T-cell (primary cell): ENCODE data around the gene DDX49. TPM values are rescaled to one million over a fixed set of nuclear protein-coding genes. Genes with fewer than 3 reads are reported as not detected.

Experiments
- ATAC-seq, 4 experiments: fragments of 200-7000 bp in 3 of 4; fragments of 150-1000 bp in 1 of 4; cut with Tn5 transposase; replicated peaks in 1 of 4; 1 replicate in 3 of 4; 2 replicates in 1 of 4; pipeline ENCODE4 v1.10.0; 2021; ENCODE audit warnings: moderate library complexity in 3 of 4, mild to moderate bottlenecking in 2 of 4, moderate number of reproducible peaks in 1 of 4
- CTCF ChIA-PET, 2 donors: fragments of 300-600 bp; sonication (Branson Sonifier 250); formaldehyde crosslinking; loops; one replicate each; lab custom pipeline; 2022; ENCODE audit warnings: antibody characterized with exemption in 2 of 2; lab: Charles Lee
- POLR2A ChIA-PET, 2 donors: fragments of 300-600 bp; sonication (Branson Sonifier 250); formaldehyde crosslinking; loops; one replicate each; lab custom pipeline; 2022; ENCODE audit warnings: antibody characterized with exemption in 2 of 2; lab: Charles Lee
- DNase-seq, 35 experiments: peaks; one replicate each; pipeline versions ENCODE4 v3.0.0 to v3.0.0-alpha.2; 2013 to 2023
- H3K27ac ChIP-seq: one replicate; pipeline ENCODE4 v1.5.1; 2013; ENCODE audit warnings: low read length
- H3K27me3 ChIP-seq, 2 experiments: replicated peaks in 1 of 2; 1 replicate in 1 of 2; 2 replicates in 1 of 2; pipeline versions ENCODE4 v1.6.1 to v1.7.0; 2013; ENCODE audit warnings: low read length in 1 of 2, mixed read lengths in 1 of 2; ENCODE audit not compliant: control insufficient read depth in 2 of 2, insufficient read depth in 2 of 2; ENCODE audit errors: extremely low read depth in 1 of 2
- H3K36me3 ChIP-seq, 2 donors: 1 replicate in 1 of 2; 2 replicates in 1 of 2; pipeline versions ENCODE4 v1.6.1 to v1.7.0; 2013; ENCODE audit warnings: low read length in 1 of 2; ENCODE audit not compliant: control insufficient read depth in 2 of 2, insufficient read depth in 1 of 2; ENCODE audit errors: extremely low read depth in 1 of 2
- H3K4me1 ChIP-seq, 2 experiments: 1 replicate in 1 of 2; 2 replicates in 1 of 2; pipeline versions ENCODE4 v1.6.1 to v1.7.0; 2013; ENCODE audit warnings: low read length in 2 of 2, mixed read lengths in 1 of 2; ENCODE audit not compliant: insufficient read depth in 2 of 2, control insufficient read depth in 1 of 2; ENCODE audit errors: extremely low read depth in 1 of 2
- H3K4me3 ChIP-seq, 2 donors: 1 replicate in 1 of 2; 2 replicates in 1 of 2; pipeline versions ENCODE4 v1.5.1 to v1.7.0; 2013; ENCODE audit warnings: mild to moderate bottlenecking in 2 of 2, low read length in 1 of 2, moderate library complexity in 1 of 2; ENCODE audit not compliant: control insufficient read depth in 1 of 2; ENCODE audit errors: extremely low read depth in 1 of 2
- H3K9me3 ChIP-seq: 2 replicates; pipeline ENCODE4 v1.7.0; 2013
- H3K27ac Mint-ChIP-seq, 2 donors: one replicate each; pipeline ENCODE4 v1.8.0; 2020 to 2021; ENCODE audit warnings: mild to moderate bottlenecking in 2 of 2, mixed read lengths in 2 of 2
- H3K27me3 Mint-ChIP-seq, 2 donors: one replicate each; pipeline ENCODE4 v1.8.0; 2021 to 2022; ENCODE audit warnings: mixed read lengths in 2 of 2
- H3K36me3 Mint-ChIP-seq: one replicate; pipeline ENCODE4 v1.8.0; 2021; ENCODE audit warnings: mixed read lengths
- H3K4me1 Mint-ChIP-seq, 3 donors: one replicate each; pipeline ENCODE4 v1.8.0; 2020 to 2022; ENCODE audit warnings: mixed read lengths in 3 of 3, mild to moderate bottlenecking in 1 of 3
- H3K4me3 Mint-ChIP-seq, 3 donors: one replicate each; pipeline ENCODE4 v1.8.0; 2020 to 2022; ENCODE audit warnings: mild to moderate bottlenecking in 3 of 3, mixed read lengths in 3 of 3, moderate library complexity in 3 of 3
- H3K9me3 Mint-ChIP-seq, 3 donors: one replicate each; pipeline ENCODE4 v1.8.0; 2020 to 2022; ENCODE audit warnings: mixed read lengths in 3 of 3
- WGBS: methylation state at CpG from one replicate; pipeline ENCODE4 v1.1.5; 2013; ENCODE audit warnings: missing lambda C conversion rate; ENCODE audit not compliant: insufficient coverage; 5-methylcytosine and 5-hydroxymethylcytosine counted together
- total RNA-seq, 35 experiments: library from RNA in 6 of 35; stranded (reverse) in 6 of 35; fragments of 120-200 nt in 1 of 35; gene quantifications; one replicate each; pipeline versions ENCODE4 v1.2.1 to v1.2.4 and lab custom pipeline; 2013 to 2026

DDX49 gene, protein sequence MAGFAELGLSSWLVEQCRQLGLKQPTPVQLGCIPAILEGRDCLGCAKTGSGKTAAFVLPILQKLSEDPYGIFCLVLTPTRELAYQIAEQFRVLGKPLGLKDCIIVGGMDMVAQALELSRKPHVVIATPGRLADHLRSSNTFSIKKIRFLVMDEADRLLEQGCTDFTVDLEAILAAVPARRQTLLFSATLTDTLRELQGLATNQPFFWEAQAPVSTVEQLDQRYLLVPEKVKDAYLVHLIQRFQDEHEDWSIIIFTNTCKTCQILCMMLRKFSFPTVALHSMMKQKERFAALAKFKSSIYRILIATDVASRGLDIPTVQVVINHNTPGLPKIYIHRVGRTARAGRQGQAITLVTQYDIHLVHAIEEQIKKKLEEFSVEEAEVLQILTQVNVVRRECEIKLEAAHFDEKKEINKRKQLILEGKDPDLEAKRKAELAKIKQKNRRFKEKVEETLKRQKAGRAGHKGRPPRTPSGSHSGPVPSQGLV
- total RNA-seq (10 to 100 TPM; 42.4 to 55.3 (median 48.1) TPM), total RNA-seq (lab: John Stamatoyannopoulos, UW) (32.8 to 134 (median 44.9) reads per million in 29 experiments)
- 33.1 TPM for total RNA-seq (2013)

DNA sequence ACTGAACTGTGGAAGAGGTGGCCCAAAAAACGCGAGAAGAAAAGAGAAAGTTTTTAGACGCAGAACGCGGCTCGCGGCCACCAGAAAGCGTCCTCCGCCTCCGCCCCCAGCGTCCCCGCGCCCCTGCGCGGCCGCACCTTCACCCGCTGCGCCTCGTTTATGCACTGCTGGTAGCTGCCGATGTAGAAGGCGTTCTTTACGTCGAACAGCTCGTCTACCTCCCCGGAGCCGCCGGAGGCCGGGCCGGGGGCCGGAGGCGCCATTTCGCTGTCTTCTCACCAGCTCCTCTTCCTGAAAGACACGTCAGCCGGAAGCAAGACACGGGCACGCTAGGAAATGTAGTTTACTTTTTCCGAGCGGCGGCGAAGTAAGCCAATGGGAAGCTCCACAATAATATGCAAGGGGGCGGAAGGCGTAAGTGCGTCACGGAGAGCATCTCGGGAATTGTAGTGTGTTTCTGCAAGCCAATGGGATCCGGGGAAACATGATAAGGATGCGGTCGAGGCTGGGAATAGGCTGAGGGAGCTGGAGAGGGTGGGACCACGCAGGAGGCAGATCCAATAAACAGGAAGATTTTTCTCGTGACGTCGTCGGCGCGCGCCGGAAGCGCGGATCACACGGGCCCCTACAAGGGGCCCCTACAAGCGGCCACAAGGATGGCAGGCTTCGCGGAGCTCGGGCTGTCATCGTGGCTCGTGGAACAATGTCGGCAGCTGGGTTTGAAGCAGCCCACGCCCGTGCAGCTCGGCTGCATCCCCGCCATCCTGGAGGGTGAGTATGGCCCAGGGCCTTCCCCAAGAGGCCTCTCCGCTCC is at the start of gene DDX49, which contains the start of gene COPE:
TSS of gene DDX49 (plus strand) at position 630 of the 814 bp plus-strand sequence. CDS start at position 657, 27 bp downstream.
TSS of gene COPE (minus strand) at position 302 of the 814 bp plus-strand sequence. CDS start at position 263, 39 bp downstream.
- Histone ChIP-seq H3K4me1 (peaks cover 13 to 53% of the 10 kb centered on the region in 2 experiments), H3K27me3 (no peaks in the 10 kb centered on the region), H3K4me3 (peak within 1 kb of the TSS; percentile 75 to 98), H3K27ac (peak within 1 kb of the TSS; percentile 74), H3K36me3 (peaks cover 17 to 39% of the 10 kb centered on the region in 2 donors), H3K9me3 (no peaks in the 10 kb centered on the region)
- ChIA-PET POLR2A (interaction anchor here (0.6 to 1.4 kb wide), 5 partner anchors 10 to 902 kb away, joined by 3 read pairs; partner anchors contain the start of genes ELL (in 1 of the 2) and ZNF506 (in 1 of the 2)), CTCF (interaction anchor here (0.5 to 0.9 kb wide), 4 partner anchors 347 to 860 kb away, joined by 3 to 4 read pairs (median 3); no protein-coding TSS in a partner anchor)
- peak; percentile 94 to 97 (median 97) for ATAC-seq
- peak within 1 kb of the TSS; percentile 92 to 93 for H3K27ac Mint-ChIP-seq
- peak within 1 kb of the TSS; percentile 90 to 94 (median 93) for H3K4me3 Mint-ChIP-seq
- peaks cover 16% of the 10 kb centered on the region for H3K36me3 Mint-ChIP-seq
- peak; percentile 95 to 99 (median 98) for DNase-seq
- peaks cover 47 to 51% (median 49%) of the 10 kb centered on the region in 3 donors for H3K4me1 Mint-ChIP-seq
- no peaks in the 10 kb centered on the region for H3K9me3 Mint-ChIP-seq
- no peaks in the 10 kb centered on the region for H3K27me3 Mint-ChIP-seq
- under 1% methylated on average over 71 of the region's 72 CpGs for WGBS

DNA sequence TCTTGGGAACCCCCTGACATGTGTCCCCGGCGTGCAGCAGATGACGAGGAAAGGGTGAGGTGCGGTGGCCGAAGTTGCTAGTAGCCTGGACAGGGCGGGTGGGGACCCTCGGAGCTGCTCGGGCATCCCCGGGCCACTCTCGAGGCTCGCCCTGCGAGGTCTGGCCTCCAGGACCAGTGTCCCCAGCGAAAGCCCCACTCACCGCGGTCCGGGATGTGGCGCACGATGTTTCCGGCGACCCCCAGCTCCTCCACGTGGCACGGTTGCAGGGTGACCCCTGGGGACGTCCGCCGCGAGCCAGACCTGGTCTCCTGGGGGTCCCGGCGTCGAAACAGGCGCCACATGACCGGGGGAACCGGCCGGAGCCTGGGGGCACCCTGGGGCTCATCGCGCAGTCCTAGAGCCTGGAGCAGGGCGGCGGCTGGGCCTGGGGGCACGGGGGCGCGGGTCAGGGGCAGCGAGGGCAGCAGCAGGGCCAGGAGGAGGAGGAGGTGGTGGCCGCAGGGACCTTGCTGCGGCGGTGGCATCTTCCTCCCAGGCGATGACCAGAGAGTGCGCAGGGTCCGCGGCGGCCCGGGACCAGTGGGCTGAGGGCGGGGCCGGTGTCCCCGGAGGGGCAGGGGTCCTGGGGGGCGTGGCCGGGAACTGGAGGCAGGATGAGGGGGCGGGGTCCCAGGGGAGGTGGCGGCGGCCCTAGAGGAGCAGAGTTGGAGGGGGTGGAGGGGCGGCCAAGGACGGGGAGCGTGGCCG is 49.6 kb upstream of the DDX49 start:
- H3K36me3 ChIP-seq: peaks cover 25 to 32% of the 10 kb centered on the region in 2 donors
- H3K4me3 Mint-ChIP-seq: no peak overlapping the region
- H3K9me3 Mint-ChIP-seq: no peaks in the 10 kb centered on the region
- peaks cover 0 to 18% of the 10 kb centered on the region in 2 experiments for H3K27me3 ChIP-seq
- 20% methylated on average over 46 of the region's 62 CpGs for WGBS
- ChIA-PET CTCF (no interaction called here), POLR2A (no interaction called here)
- no peaks in the 10 kb centered on the region for H3K9me3 ChIP-seq
- no peak overlapping the region for H3K4me3 ChIP-seq
- peaks cover 10% of the 10 kb centered on the region for H3K36me3 Mint-ChIP-seq
- no peak overlapping the region for H3K27ac ChIP-seq
- H3K27me3 Mint-ChIP-seq: peaks cover 8 to 10% of the 10 kb centered on the region in 2 donors
- peaks cover 2 to 26% of the 10 kb centered on the region in 2 experiments for H3K4me1 ChIP-seq
- peaks cover 10 to 16% (median 15%) of the 10 kb centered on the region in 3 donors for H3K4me1 Mint-ChIP-seq
- DNase-seq: no peak
- H3K27ac Mint-ChIP-seq: no peak overlapping the region
- ATAC-seq: no peak

DNA sequence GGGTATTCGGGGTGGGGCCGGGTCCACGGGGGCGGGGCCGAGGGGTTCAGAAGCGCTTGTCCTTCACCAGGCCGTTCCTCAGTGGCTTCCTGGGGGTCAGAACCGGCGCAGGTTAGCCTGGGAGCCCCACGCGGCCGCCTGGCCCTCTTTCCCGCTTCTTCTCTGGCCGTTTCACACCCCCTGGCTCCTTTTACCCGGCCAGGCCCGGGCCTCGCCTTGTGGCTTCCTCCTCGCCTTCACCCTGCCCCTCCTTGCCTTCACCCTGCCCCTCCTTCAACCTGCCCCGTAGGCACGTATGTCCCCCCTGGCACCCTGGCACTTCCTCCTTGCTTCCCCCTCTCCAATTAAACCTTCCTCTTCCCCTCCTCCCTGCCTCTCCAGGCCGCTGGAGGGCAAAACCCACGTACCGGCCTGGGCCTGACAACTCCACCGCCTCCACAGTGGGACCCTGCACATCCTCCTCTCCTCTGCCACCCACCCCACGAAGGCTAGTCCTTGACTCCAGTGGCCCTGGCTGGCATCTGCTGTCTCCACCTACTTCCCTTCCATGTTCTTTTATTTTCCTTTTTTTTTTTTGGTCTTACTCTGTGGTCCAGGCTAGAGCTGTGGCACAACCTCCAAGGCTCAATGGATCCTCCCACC is 48.9 kb upstream of the DDX49 start:
- Mint-ChIP-seq H3K27ac (no peak overlapping the region), H3K4me3 (peak overlapping the region in 2 of 3 donors; percentile 34 to 75)

GRCh38 chr19:18871543-18871942 is 48.0 kb upstream of the DDX49 start:
- H3K27me3 Mint-ChIP-seq: peaks cover 8 to 10% of the 10 kb centered on the region in 2 donors
- no peak for DNase-seq
- H3K9me3 Mint-ChIP-seq: no peaks in the 10 kb centered on the region
- H3K4me3 ChIP-seq: no peak overlapping the region
- H3K4me1 Mint-ChIP-seq: peaks cover 10 to 16% (median 15%) of the 10 kb centered on the region in 3 donors
- peaks cover 0 to 18% of the 10 kb centered on the region in 2 experiments for H3K27me3 ChIP-seq
- WGBS: no CpG with 5 or more reads among the region's 7 CpGs
- CTCF ChIA-PET: no interaction called here
- peaks cover 2 to 20% of the 10 kb centered on the region in 2 experiments for H3K4me1 ChIP-seq
- H3K27ac Mint-ChIP-seq: no peak overlapping the region
- H3K36me3 Mint-ChIP-seq: peaks cover 10% of the 10 kb centered on the region
- peak overlapping the region in 1 of 3 donors; percentile 75 for H3K4me3 Mint-ChIP-seq
- no peak overlapping the region for H3K27ac ChIP-seq
- H3K36me3 ChIP-seq: peaks cover 17% of the 10 kb centered on the region in 2 donors
- ATAC-seq: no peak
- H3K9me3 ChIP-seq: no peaks in the 10 kb centered on the region
- POLR2A ChIA-PET: no interaction called here

More for the DNA sequence above, 48.9 kb upstream of the DDX49 start:
- 28% methylated on average over 25 of the region's 25 CpGs for WGBS
- Histone ChIP-seq H3K27me3 (peaks cover 0 to 18% of the 10 kb centered on the region in 2 experiments), H3K36me3 (peaks cover 22 to 25% of the 10 kb centered on the region in 2 donors), H3K27ac (no peak overlapping the region), H3K9me3 (no peaks in the 10 kb centered on the region), H3K4me3 (no peak overlapping the region), H3K4me1 (peaks cover 2 to 26% of the 10 kb centered on the region in 2 experiments)
- H3K36me3 Mint-ChIP-seq: peaks cover 10% of the 10 kb centered on the region
- ChIA-PET CTCF (no interaction called here), POLR2A (no interaction called here)
- no peaks in the 10 kb centered on the region for H3K9me3 Mint-ChIP-seq
- peaks cover 8 to 10% of the 10 kb centered on the region in 2 donors for H3K27me3 Mint-ChIP-seq
- DNase-seq: no peak
- no peak for ATAC-seq
- H3K4me1 Mint-ChIP-seq: peaks cover 10 to 16% (median 15%) of the 10 kb centered on the region in 3 donors

GRCh38 chr19:18875726-18876125 is 43.8 kb upstream of the DDX49 start:
- peaks cover 8 to 9% of the 10 kb centered on the region in 2 donors for H3K27me3 Mint-ChIP-seq
- ChIA-PET CTCF (interaction anchor here in 1 of 2 donors (0.5 kb wide), 1 partner anchor 1313 kb away, joined by 3 read pairs; no protein-coding TSS in a partner anchor), POLR2A (no interaction called here)
- H3K9me3 ChIP-seq: no peaks in the 10 kb centered on the region
- H3K9me3 Mint-ChIP-seq: no peaks in the 10 kb centered on the region
- peaks cover 0 to 2% of the 10 kb centered on the region in 2 experiments for H3K4me1 ChIP-seq
- 94% methylated on average over 3 of the region's 5 CpGs for WGBS
- H3K4me3 Mint-ChIP-seq: no peak overlapping the region
- H3K36me3 Mint-ChIP-seq: peaks cover 3% of the 10 kb centered on the region
- H3K4me1 Mint-ChIP-seq: peaks cover 9 to 13% (median 10%) of the 10 kb centered on the region in 3 donors
- H3K27me3 ChIP-seq: peaks cover 0 to 6% of the 10 kb centered on the region in 2 experiments
- no peak for DNase-seq
- no peak for ATAC-seq
- H3K27ac ChIP-seq: no peak overlapping the region
- no peak overlapping the region for H3K27ac Mint-ChIP-seq
- no peaks in the 10 kb centered on the region for H3K36me3 ChIP-seq
- H3K4me3 ChIP-seq: no peak overlapping the region
